B cell (primary cell): ENCODE data around the gene SLAIN2. TPM values are rescaled to one million over a fixed set of nuclear protein-coding genes. Genes with fewer than 3 reads are reported as not detected.

Source experiments
- ATAC-seq: fragments of 200-7000 bp; cut with Tn5 transposase; one replicate; pipeline ENCODE4 v1.10.0; 2021; ENCODE audit warnings: low read depth, mild to moderate bottlenecking, moderate number of reproducible peaks, moderate library complexity
- CTCF ChIA-PET: fragments of 350-600 bp; sonication (Branson Sonifier 250); formaldehyde crosslinking; loops from one replicate; lab custom pipeline; 2021; ENCODE audit warnings: antibody characterized with exemption, inconsistent platforms; lab: Charles Lee
- POLR2A ChIA-PET: fragments of 350-600 bp; sonication (Branson Sonifier 250); formaldehyde crosslinking; loops from one replicate; lab custom pipeline; 2021; ENCODE audit warnings: antibody characterized with exemption; lab: Charles Lee
- DNase-seq: peaks from one replicate; pipeline ENCODE4 v3.0.0; 2013
- H2AFZ ChIP-seq: 2 replicates; pipeline ENCODE4 v1.6.1; 2012; ENCODE audit warnings: mild to moderate bottlenecking, low read depth, low read length; ENCODE audit not compliant: insufficient read depth, poor library complexity, severe bottlenecking
- H3K27ac ChIP-seq, 2 donors: 1 replicate in 1 of 2; 2 replicates in 1 of 2; pipeline ENCODE4 v1.5.1; 2012 to 2013; ENCODE audit warnings: low read length in 2 of 2, mild to moderate bottlenecking in 2 of 2, moderate library complexity in 1 of 2
- H3K27me3 ChIP-seq, 4 experiments: fragments of 200-600 bp in 1 of 4; sonication (generic) in 1 of 4; replicated peaks in 1 of 4; 1 replicate in 2 of 4; 2 replicates in 2 of 4; pipeline versions ENCODE4 v1.6.1 to v1.7.0; 2013 to 2016; ENCODE audit warnings: low read length in 3 of 4, mild to moderate bottlenecking in 2 of 4, mixed read lengths in 1 of 4, moderate library complexity in 1 of 4; ENCODE audit not compliant: insufficient read depth in 4 of 4, control insufficient read depth in 3 of 4; ENCODE audit errors: control extremely low read depth in 1 of 4
- H3K36me3 ChIP-seq, 2 experiments: replicated peaks in 1 of 2; 1 replicate in 1 of 2; 2 replicates in 1 of 2; pipeline versions ENCODE4 v1.6.1 to v1.7.1; 2013; ENCODE audit warnings: low read length in 1 of 2; ENCODE audit not compliant: insufficient read depth in 2 of 2, control insufficient read depth in 1 of 2; ENCODE audit errors: control extremely low read depth in 1 of 2, extremely low read depth in 1 of 2
- H3K4me1 ChIP-seq, 2 donors: fragments of 200-600 bp in 1 of 2; sonication (generic) in 1 of 2; 1 replicate in 1 of 2; 2 replicates in 1 of 2; pipeline versions ENCODE4 v1.5.1 to v1.6.1; 2013 to 2017; ENCODE audit warnings: low read length in 2 of 2; ENCODE audit not compliant: control insufficient read depth in 2 of 2, insufficient read depth in 2 of 2
- H3K4me2 ChIP-seq: replicated peaks from 2 replicates; pipeline ENCODE3; 2012; ENCODE audit warnings: mild to moderate bottlenecking, low read depth, low read length; ENCODE audit not compliant: poor library complexity, severe bottlenecking
- H3K4me3 ChIP-seq, 5 experiments: fragments of 200-600 bp in 1 of 5; sonication (generic) in 1 of 5; 1 replicate in 3 of 5; 2 replicates in 2 of 5; pipeline versions ENCODE4 v1.5.1 to v1.7.0; 2011 to 2016; ENCODE audit warnings: low read length in 4 of 5, mild to moderate bottlenecking in 4 of 5, low read depth in 2 of 5, control low read depth in 1 of 5, moderate library complexity in 1 of 5; ENCODE audit not compliant: insufficient read depth in 1 of 5; ENCODE audit errors: control extremely low read depth in 1 of 5, extremely low read depth in 1 of 5
- H3K79me2 ChIP-seq: fragments of 200-600 bp; sonication (generic); one replicate; pipeline ENCODE4 v1.6.0; 2016; ENCODE audit warnings: low read length; ENCODE audit not compliant: control insufficient read depth, insufficient read depth
- H3K9ac ChIP-seq: fragments of 200-600 bp; sonication (generic); 2 replicates; pipeline ENCODE4 v1.6.1; 2017; ENCODE audit warnings: mild to moderate bottlenecking, low read length, moderate library complexity
- H3K9me3 ChIP-seq, 3 donors: one replicate each; pipeline versions ENCODE4 v1.6.1 to v1.7.1; 2013; ENCODE audit warnings: low read length in 2 of 3; ENCODE audit not compliant: control insufficient read depth in 2 of 3, insufficient read depth in 1 of 3; ENCODE audit errors: control extremely low read depth in 1 of 3
- H4K20me1 ChIP-seq: 2 replicates; pipeline ENCODE4 v1.6.0; 2012; ENCODE audit warnings: mild to moderate bottlenecking, low read length; ENCODE audit not compliant: insufficient read depth, control insufficient read depth, poor library complexity, severe bottlenecking
- H3K27ac Mint-ChIP-seq: one replicate; pipeline ENCODE4 v1.8.0; 2021; ENCODE audit warnings: mixed read lengths
- H3K27me3 Mint-ChIP-seq: one replicate; pipeline ENCODE4 v1.8.0; 2021; ENCODE audit warnings: mixed read lengths
- H3K4me1 Mint-ChIP-seq: one replicate; pipeline ENCODE4 v1.8.0; 2021; ENCODE audit warnings: mixed read lengths
- H3K4me3 Mint-ChIP-seq: one replicate; pipeline ENCODE4 v1.8.0; 2021; ENCODE audit warnings: mixed read lengths
- H3K9me3 Mint-ChIP-seq: one replicate; pipeline ENCODE4 v1.8.0; 2022; ENCODE audit warnings: mixed read lengths; ENCODE audit not compliant: insufficient read depth
- CTCF ChIP-seq: fragments of 200-600 bp; IDR thresholded peaks from one replicate; pipeline ENCODE4 v1.8.0; 2022; ENCODE audit warnings: antibody characterized with exemption, mild to moderate bottlenecking
- EZH2 ChIP-seq: IDR thresholded peaks from 2 replicates; pipeline ENCODE4 v1.6.1; 2012; ENCODE audit warnings: borderline replicate concordance, low read depth, mild to moderate bottlenecking, moderate library complexity, low read length; ENCODE audit not compliant: insufficient read depth, poor library complexity, severe bottlenecking
- WGBS: methylation state at CpG from one replicate; pipeline ENCODE4 v1.1.5; 2013; ENCODE audit warnings: missing lambda C conversion rate; ENCODE audit not compliant: insufficient coverage; 5-methylcytosine and 5-hydroxymethylcytosine counted together
- intact Hi-C: fragments of 100-400 bp; cut with micrococcal nuclease; formaldehyde crosslinking; loops from one replicate; pipeline ENCODE4 v1.10.0; 2022
- polyA plus RNA-seq: library from polyadenylated mRNA; depleted of rRNA; stranded (reverse); fragments of >200 nt; gene quantifications from 2 replicates; pipeline ENCODE4 v1.2.3, GENCODE V29; 2012
- total RNA-seq, 2 donors: library from RNA; stranded (reverse); fragments of 120-200 nt in 1 of 2; gene quantifications; 1 replicate in 1 of 2; 2 replicates in 1 of 2; pipeline versions ENCODE4 v1.2.3 to v1.2.4, GENCODE V29; 2013 to 2022

Gene SLAIN2
- total and polyA plus RNA-seq, 2 donors (not counting 1 experiment from before 2014, with no cell fraction given) = 19.7 to 69.1 TPM

DNA sequence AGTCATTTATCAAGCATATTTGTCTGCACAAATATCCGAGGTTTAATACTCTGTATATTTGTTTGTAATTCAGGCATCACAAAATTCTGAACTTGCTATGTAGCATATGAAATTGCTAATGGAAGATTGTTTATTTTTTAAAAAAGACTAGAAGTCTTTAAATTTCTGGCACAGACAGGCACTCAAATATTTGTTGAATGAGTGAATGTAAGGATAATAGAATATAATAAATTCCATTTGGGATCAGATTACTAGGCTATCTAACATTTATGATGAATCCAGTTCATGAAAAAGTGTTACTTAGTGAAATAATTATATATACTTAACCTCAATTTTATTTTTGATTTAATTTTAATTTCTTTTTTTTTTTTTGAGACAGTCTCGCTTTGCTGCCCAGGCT lies 41.3 kb upstream of the SLAIN2 start:
- no peak overlapping the region for H3K4me3 ChIP-seq
- Mint-ChIP-seq H3K9me3 (no peaks in the 10 kb centered on the region), H3K27me3 (peaks cover 7% of the 10 kb centered on the region), H3K4me1 (peaks cover 3% of the 10 kb centered on the region), H3K27ac (no peak overlapping the region), H3K4me3 (no peak overlapping the region)
- no peaks in the 10 kb centered on the region for H3K36me3 ChIP-seq
- CTCF ChIA-PET = no interaction called here
- no peak overlapping the region for H3K27ac ChIP-seq
- no peaks in the 10 kb centered on the region for H4K20me1 ChIP-seq
- no peaks in the 10 kb centered on the region for H3K4me1 ChIP-seq
- H3K27me3 ChIP-seq = no peaks in the 10 kb centered on the region
- no peaks in the 10 kb centered on the region for H3K9me3 ChIP-seq
- TF ChIP-seq EZH2 (no peak), CTCF (no peak)
- WGBS = no CpG with 5 or more reads among the region's 2 CpGs
- H3K9ac ChIP-seq = no peak overlapping the region
- H3K4me2 ChIP-seq = no peak overlapping the region
- POLR2A ChIA-PET = interaction anchor here (0.7 kb wide), 1 partner anchor 21 kb away, joined by 4 read pairs; no protein-coding TSS in a partner anchor
- no peak overlapping the region for H2AFZ ChIP-seq
- DNase-seq = no peak
- no peaks in the 10 kb centered on the region for H3K79me2 ChIP-seq
- intact Hi-C loops = no loop called here
- no peak for ATAC-seq

- no CpG with 5 or more reads among the region's 3 CpGs for WGBS
- Histone ChIP-seq H3K4me1 (no peaks in the 10 kb centered on the region), H3K36me3 (no peaks in the 10 kb centered on the region), H3K9ac (no peak overlapping the region), H3K27ac (no peak overlapping the region), H3K9me3 (no peaks in the 10 kb centered on the region), H3K4me3 (no peak overlapping the region), H4K20me1 (no peaks in the 10 kb centered on the region), H3K4me2 (no peak overlapping the region), H2AFZ (no peak overlapping the region), H3K27me3 (no peaks in the 10 kb centered on the region), H3K79me2 (no peaks in the 10 kb centered on the region)
- H3K9me3 Mint-ChIP-seq = no peaks in the 10 kb centered on the region
- peaks cover 7% of the 10 kb centered on the region for H3K27me3 Mint-ChIP-seq
- intact Hi-C loops = no loop called here
- no peak for ATAC-seq
- no peak for TF ChIP-seq CTCF
- TF ChIP-seq EZH2 = no peak
- CTCF ChIA-PET = no interaction called here
- DNase-seq = no peak
- H3K27ac Mint-ChIP-seq = no peak overlapping the region
- no peak overlapping the region for H3K4me3 Mint-ChIP-seq
- no peaks in the 10 kb centered on the region for H3K4me1 Mint-ChIP-seq
- POLR2A ChIA-PET = no interaction called here
These were observed 35.8 kb upstream of the SLAIN2 start for GRCh38 chr4:48305508-48305907.
